Measurements from ENCODE around the gene AFAP1L1. TPM values are rescaled to one million over a fixed set of nuclear protein-coding genes. Genes with fewer than 3 reads are reported as not detected.

AFAP1L1 gene
- total and polyA plus RNA-seq, 2 donors from 2014 or later, result 4.8 to 14.8 TPM

- no peak overlapping the region for H3K9ac ChIP-seq (ENCODE audit: low read length in 3 of 3)
- no peak for TF ChIP-seq CTCF (IDR thresholded peaks at IDR 0.05; ENCODE audit: borderline replicate concordance, extremely low read depth, insufficient read depth)
Measured at GRCh38 chr5:149363358-149363757, 91.7 kb downstream of the AFAP1L1 start.

GRCh38 chr5:149363936-149364335, 92.3 kb downstream of the AFAP1L1 start:
- no peak for TF ChIP-seq CTCF (IDR thresholded peaks at IDR 0.05; ENCODE audit: borderline replicate concordance, extremely low read depth, insufficient read depth)
- no peaks in the 10 kb centered on the region for H3K27me3 ChIP-seq (ENCODE audit: control insufficient read depth, insufficient read depth, low read length)
- peaks cover 0 to 6% (median 0%) of the 10 kb centered on the region in 3 donors for H3K4me1 ChIP-seq (ENCODE audit: control insufficient read depth in 2 of 3, insufficient read depth in 2 of 3, low read depth in 1 of 3, low read length in 3 of 3)
- no peak overlapping the region for H3K27ac ChIP-seq (ENCODE audit: low read depth in 2 of 2, low read length in 2 of 2)
- FAIRE-seq (no peak), DNase-seq (no peak)
- H3K36me3 ChIP-seq (ENCODE audit: control insufficient read depth in 2 of 3, insufficient read depth in 3 of 3, low read length in 3 of 3), result no peaks in the 10 kb centered on the region
- intact Hi-C loops (cut with DNase I), result loop anchor here (10.0 kb wide), 1 partner anchor 201 kb away; no protein-coding TSS in a partner anchor
- H3K4me3 ChIP-seq (ENCODE audit: low read length in 3 of 3), result no peak overlapping the region
- H3K9me3 ChIP-seq (ENCODE audit: control insufficient read depth in 2 of 3, insufficient read depth in 1 of 3, low read length in 3 of 3), result no peaks in the 10 kb centered on the region
- no peak overlapping the region for H3K9ac ChIP-seq (ENCODE audit: low read length in 3 of 3)

More at GRCh38 chr5:149363358-149363757, 91.7 kb downstream of the AFAP1L1 start:
- FAIRE-seq (no peak), DNase-seq (no peak)
- Histone ChIP-seq H3K4me3 (ENCODE audit: low read length in 3 of 3) (no peak overlapping the region), H3K9me3 (ENCODE audit: control insufficient read depth in 2 of 3, insufficient read depth in 1 of 3, low read length in 3 of 3) (no peaks in the 10 kb centered on the region), H3K4me1 (ENCODE audit: control insufficient read depth in 2 of 3, insufficient read depth in 2 of 3, low read depth in 1 of 3, low read length in 3 of 3) (peaks cover 0 to 8% (median 0%) of the 10 kb centered on the region in 3 donors), H3K27ac (ENCODE audit: low read depth in 2 of 2, low read length in 2 of 2) (no peak overlapping the region), H3K27me3 (ENCODE audit: control insufficient read depth, insufficient read depth, low read length) (no peaks in the 10 kb centered on the region), H3K36me3 (ENCODE audit: control insufficient read depth in 2 of 3, insufficient read depth in 3 of 3, low read length in 3 of 3) (no peaks in the 10 kb centered on the region)
- intact Hi-C loops (cut with DNase I), result loop anchor here (10.0 kb wide), 1 partner anchor 201 kb away; no protein-coding TSS in a partner anchor

GRCh38 chr5:149364719-149365118, 93.1 kb downstream of the AFAP1L1 start:
- no peaks in the 10 kb centered on the region for H3K27me3 ChIP-seq (ENCODE audit: control insufficient read depth, insufficient read depth, low read length)
- no peak for DNase-seq
- no peaks in the 10 kb centered on the region for H3K36me3 ChIP-seq (ENCODE audit: control insufficient read depth in 2 of 3, insufficient read depth in 3 of 3, low read length in 3 of 3)
- TF ChIP-seq CTCF (IDR thresholded peaks at IDR 0.05; ENCODE audit: borderline replicate concordance, extremely low read depth, insufficient read depth), result no peak
- H3K4me3 ChIP-seq (ENCODE audit: low read length in 3 of 3), result no peak overlapping the region
- H3K9me3 ChIP-seq (ENCODE audit: control insufficient read depth in 2 of 3, insufficient read depth in 1 of 3, low read length in 3 of 3), result no peaks in the 10 kb centered on the region
- H3K27ac ChIP-seq (ENCODE audit: low read depth in 2 of 2, low read length in 2 of 2), result no peak overlapping the region
- no peak for FAIRE-seq
- peaks cover 0 to 6% (median 0%) of the 10 kb centered on the region in 3 donors for H3K4me1 ChIP-seq (ENCODE audit: control insufficient read depth in 2 of 3, insufficient read depth in 2 of 3, low read depth in 1 of 3, low read length in 3 of 3)
- intact Hi-C loops (cut with DNase I), result loop anchor here (10.0 kb wide), 1 partner anchor 200 kb away; no protein-coding TSS in a partner anchor
- no peak overlapping the region for H3K9ac ChIP-seq (ENCODE audit: low read length in 3 of 3)

- intact Hi-C loops (cut with DNase I), result loop anchor here (10.0 kb wide), 1 partner anchor 199 kb away; no protein-coding TSS in a partner anchor
- Histone ChIP-seq H3K4me1 (ENCODE audit: control insufficient read depth in 2 of 3, insufficient read depth in 2 of 3, low read depth in 1 of 3, low read length in 3 of 3) (peaks cover 0 to 6% (median 0%) of the 10 kb centered on the region in 3 donors), H3K9ac (ENCODE audit: low read length in 3 of 3) (no peak overlapping the region), H3K27ac (ENCODE audit: low read depth in 2 of 2, low read length in 2 of 2) (no peak overlapping the region), H3K36me3 (ENCODE audit: control insufficient read depth in 2 of 3, insufficient read depth in 3 of 3, low read length in 3 of 3) (no peaks in the 10 kb centered on the region), H3K4me3 (ENCODE audit: low read length in 3 of 3) (no peak overlapping the region), H3K27me3 (ENCODE audit: control insufficient read depth, insufficient read depth, low read length) (no peaks in the 10 kb centered on the region), H3K9me3 (ENCODE audit: control insufficient read depth in 2 of 3, insufficient read depth in 1 of 3, low read length in 3 of 3) (no peaks in the 10 kb centered on the region)
- TF ChIP-seq CTCF (IDR thresholded peaks at IDR 0.05; ENCODE audit: borderline replicate concordance, extremely low read depth, insufficient read depth), result no peak
- no peak for FAIRE-seq
- no peak for DNase-seq
Measured at GRCh38 chr5:149365418-149365817, 93.8 kb downstream of the AFAP1L1 start.

Data from kidney (tissue), 14 donors.